NCI-H1105 treated with DMSO at 0.1 percent for 48 hours (cell line): ENCODE measurements around the gene RTP3.

Experiments
- DNase-seq: peaks from one replicate; lab custom pipeline; 2025; lab: John Stamatoyannopoulos, UW

The RTP3 gene

DNA sequence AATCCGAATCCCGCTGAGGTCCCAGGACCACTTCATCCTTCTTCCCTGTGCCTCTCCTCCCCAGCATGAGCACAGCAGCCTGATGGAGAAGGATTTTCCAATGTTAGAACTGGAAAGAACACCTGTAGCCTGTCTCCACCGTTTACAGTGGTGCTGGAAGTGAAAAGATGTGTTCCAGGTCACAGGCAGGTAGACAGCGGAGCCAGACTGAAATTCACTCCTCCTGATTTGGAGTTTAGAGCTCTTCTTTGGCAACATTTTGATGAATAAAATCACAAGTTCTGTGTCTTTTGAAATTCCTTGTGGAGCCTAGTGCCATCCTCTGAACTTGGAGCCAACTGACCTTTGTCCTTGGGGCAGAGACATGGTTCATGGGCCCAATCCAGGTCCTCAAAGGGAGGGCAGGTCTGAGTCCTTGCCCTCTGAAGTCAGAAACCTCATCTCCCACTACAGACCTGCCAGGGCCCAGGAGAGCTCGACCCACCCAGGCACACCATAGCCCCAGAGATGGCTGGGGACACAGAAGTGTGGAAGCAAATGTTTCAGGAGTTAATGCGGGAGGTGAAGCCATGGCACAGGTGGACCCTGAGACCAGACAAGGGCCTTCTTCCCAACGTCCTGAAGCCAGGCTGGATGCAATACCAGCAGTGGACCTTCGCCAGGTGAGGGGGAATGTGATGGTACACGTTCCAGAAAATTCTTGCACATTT, at the start of gene RTP3:
RTP3 (plus strand) TSS at position 421 of the 710 bp plus-strand sequence; CDS start at position 508, 87 bp downstream.
- no peak for DNase-seq

DNA sequence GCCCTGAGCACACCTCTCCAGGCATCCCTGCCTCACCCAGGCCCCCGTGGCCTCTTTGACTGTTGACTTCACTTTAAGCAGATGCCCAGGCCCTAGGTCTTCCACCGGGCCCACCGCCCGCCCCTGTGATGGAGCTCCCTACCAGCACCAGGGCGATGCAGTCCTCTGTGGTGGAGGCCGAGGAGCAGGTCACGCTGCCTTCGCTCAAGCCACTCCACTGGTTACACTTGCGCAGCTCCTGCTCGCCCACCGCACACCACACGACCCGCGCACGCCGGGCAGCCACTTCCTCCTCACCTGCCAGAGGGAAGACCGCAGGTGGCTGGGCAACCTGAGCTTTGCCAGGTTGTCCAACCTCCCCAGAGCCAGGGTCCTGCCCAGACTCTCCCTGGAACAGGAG, 49.1 kb upstream of the RTP3 start:
- DNase-seq: no peak

DNA sequence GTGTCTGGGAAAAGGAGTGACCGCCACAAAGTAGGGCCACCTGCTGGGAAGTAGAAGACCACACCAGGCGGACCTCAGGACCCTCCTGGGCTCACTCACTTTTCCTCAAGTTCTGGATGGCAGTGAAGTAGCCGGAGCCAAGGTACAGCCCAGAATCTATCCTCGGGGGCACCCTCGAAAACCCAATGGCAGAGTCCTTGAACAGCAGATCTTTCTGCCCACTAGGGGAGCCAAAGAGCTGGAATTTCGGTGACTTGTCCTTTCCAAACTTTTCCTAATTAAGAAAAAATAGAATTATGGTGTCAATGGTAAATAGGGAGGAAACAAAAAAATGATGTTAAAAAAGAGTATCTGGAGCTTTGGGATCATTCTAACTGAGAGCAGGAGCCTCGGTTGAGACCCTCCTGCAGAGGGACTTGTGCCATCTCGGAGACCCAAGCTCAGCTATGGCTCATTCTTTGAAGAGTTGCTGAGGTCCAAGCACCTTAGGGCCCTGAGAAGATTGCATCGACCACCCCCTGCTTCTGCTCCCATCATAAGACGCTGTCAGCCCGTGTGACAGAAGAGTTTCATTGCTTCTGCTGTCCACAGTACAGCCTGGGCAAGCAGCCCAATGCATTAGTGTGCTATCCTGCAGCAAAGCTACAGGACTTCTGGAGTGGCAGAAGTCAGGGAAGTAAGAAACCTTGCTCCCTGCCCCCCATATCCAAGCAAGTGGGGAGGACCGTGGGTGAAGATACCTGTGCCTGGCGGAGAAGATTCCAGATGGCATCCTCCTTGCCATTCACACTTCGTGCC, 47.8 kb upstream of the RTP3 start:
- DNase-seq: no peak

DNA sequence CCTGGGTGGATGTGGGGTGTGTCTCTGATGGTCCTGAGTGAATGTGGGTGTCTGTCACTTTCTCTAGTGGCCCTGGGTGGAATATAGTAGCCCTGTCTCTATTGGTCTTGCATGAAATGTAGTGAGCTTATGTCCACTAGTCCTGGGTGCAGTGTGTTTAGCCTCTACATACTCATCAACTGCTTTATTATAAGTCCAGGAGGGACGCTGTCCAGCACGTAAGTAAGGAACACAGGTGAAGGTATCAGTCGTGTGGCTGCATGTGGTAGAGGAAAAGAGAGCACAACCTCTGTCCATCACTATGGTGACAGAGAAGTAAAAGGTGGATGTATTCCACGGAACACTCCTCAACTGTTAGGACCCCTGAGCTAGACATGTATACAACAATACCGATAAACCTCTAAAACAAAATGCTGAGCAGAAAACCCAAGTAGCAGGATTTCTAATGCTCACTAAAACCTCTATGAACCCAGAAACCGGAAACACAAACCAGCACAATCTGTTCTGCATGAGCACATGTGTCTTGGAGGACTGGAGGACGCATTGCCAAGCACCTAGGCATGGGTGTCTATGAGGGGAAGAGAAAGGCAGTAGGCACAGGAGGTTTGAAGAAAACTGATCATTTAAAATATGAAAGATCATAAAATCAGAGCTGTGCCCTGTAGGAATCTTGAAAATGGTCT, 44.1 kb upstream of the RTP3 start:
- no peak for DNase-seq

DNA sequence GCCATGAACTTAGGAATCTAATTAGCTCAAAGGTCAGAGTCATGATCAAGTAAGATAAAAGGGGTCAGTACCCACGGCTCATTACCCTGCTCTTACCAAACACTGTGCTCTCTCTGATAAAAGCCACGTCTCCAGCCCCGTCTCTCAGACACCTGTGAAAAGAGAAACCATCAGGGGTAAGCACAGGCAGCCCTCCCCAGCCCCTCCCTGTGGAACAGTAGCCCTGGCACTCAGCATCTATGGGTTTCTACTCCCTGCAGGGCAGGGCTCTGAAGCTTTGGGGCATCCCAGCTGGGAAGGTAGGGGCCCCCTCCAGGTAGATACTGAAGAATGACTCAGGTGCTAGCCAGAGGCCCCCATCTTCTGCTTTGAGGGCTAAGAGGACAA, 43.6 kb upstream of the RTP3 start:
- DNase-seq: no peak

DNA sequence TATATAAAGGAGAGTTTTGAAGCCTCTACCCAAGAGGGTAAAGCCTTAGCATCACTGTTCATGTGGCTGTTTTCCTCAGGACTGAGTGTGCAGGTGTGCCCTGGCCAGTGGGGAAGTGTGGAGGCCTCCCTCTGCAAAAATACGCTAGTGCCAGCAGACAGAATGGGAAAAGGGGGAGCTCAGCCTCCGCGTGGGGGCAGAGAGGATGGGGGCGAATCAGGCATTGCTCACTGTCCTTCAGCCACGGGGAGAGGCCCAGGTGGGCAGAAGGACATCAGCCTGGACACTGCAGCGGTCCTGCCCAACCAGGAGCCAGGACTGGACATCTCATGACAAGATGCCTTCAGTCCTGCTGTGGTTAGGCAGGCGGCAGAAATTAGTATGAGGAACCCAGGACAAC, 43.2 kb upstream of the RTP3 start:
- no peak for DNase-seq

DNA sequence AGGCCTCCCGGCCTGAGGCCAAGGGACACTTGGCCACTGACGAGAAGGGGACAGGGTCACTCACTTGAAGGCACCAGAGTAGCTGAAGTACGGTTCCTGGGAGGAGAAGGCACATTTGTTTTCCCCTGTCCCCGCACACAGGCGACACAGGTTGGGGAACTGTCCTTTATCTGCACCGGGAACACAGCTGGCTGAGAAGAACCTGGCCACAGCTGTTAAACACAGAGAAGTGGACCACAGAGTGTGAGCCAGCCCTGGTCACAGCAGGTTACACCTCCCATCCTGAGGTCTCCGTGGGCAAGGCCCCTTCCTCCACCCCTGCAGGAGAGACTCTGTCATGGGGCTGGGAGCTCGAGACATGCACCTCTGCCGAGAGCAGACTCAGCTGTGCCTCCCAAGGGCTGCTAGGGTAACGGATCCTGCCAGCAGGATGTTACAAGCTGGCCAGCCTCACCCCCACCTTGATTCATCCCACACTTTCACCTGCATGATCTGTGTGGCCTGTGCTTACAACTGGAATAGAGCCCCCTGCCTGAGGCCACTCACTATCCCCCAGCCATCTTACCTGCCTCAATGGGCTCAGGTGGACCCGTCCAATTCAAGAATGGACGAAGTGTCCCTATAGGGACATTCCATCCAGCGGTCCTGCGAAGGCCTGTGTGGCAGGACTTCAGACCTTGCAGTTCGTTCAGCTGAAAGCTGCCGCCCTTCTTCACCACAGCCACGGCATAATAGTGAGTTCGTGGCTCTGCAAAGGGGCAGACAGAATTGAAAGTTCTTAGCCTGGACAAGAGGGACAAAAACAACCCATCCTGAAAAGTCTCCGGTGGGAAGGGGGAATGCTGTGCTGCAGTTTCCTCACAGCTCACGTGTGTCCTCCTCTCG, 42.3 kb upstream of the RTP3 start:
- DNase-seq: no peak

DNA sequence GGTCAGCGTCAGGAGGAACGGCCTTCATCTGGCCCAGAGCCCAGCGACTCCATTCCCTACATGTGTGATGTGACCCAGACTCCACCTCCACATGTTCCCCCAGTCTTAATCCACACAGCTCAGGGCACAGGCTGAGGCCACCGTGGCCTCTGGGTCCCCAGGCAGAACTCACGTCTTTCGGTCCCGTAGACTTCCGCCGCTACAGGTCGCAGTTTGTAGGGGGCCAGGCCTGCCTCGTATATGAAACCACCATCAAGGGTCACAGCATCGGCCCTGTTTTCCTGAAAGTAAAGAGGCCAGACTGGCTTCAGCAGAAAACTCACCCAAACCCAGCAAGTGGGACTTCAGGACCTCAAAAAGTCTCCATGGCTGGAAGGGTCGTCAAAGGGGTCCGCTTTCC, 41.7 kb upstream of the RTP3 start:
- no peak for DNase-seq

DNA sequence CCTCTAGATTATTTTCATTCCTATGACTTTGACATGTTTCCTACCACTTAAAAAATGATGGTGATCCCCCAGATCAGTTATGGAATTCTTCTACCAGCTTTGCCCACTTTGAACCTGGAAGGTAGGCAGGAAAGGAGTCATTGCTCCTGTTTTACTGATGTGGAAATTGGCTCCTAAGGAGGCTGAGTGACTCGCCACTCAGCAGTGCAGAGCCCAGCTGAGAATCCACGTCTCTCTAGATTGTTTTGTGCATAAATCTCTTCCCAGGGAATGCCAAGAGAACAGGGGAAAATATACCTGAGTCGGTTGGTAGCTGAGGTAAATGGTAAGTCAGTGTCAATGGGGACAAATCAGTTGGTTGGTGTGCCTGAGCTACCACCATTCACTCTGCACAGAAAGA, 37.7 kb upstream of the RTP3 start:
- no peak for DNase-seq

DNA sequence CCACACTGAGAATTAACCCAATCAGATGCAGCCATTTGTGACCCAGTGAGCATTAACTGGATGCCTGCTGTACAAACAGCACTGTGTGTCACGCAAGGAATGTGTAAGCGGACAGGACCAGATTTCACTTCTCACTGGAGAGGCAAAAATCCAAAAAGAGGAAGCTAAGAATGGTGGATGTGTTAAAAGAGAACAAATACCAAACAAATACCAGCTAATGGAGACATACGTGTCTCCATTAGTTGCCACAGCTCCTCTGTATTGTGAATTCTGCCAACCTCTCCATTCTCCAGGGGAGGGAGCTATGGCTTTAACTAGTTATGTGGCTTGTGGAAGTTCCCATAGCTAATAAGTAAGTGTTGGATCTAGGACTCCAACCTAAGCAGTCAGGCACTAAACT, 35.7 kb upstream of the RTP3 start:
- DNase-seq: no peak

DNA sequence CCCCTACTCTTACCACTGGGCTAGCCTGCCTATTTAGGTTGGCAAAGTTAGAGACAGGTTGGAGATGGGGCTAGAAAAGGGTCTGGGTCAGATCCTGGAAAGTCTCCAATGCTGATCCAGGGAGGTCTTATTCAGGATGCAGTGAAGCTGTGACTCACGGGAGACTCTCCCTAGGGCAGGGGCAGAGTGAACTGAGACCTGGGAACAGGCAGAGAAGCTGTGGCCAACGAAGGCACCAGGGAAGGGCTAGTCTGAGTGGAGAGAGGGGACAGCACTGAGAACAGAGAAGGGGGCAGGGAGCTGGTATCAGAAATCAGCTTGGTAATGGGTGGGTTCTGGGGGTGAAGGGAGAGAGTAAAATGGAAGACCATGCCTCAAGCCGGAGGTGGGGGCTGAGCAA, 35.3 kb upstream of the RTP3 start:
- no peak for DNase-seq

DNA sequence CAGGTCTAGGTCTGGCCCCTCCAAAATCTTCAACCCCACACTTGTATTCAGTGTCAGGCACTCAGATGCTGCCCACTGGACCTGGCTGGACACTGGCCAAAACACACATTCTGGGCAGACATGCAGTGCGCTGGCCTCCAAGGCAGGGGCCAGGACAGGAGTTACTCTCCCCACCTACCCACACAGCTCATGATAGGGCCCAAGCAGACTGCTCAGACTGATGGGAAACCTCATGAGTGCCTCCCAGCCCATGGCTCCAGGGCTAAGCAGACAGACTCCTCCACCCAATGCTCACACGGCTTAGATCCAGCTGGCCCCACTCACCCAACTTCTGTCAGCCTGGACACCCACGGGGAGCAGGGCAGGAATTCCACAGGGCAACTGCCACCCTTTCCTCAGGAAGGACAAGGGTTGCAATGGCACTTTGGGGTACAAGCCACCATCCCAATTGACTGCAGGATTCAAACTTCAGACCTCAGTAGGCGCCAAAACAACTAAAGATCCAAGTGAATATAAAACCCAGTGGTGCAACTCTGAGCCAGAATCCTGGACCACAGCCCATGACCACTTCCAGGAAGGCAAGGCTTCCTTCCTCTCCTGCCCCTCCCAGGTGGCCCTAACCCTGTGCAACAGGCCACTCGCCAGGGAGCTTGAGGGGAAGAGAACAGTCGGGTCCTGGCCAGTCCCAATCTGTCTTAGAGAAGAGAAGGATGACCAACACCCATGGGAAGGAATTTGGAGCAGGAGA, 34.5 kb upstream of the RTP3 start:
- DNase-seq: no peak

DNA sequence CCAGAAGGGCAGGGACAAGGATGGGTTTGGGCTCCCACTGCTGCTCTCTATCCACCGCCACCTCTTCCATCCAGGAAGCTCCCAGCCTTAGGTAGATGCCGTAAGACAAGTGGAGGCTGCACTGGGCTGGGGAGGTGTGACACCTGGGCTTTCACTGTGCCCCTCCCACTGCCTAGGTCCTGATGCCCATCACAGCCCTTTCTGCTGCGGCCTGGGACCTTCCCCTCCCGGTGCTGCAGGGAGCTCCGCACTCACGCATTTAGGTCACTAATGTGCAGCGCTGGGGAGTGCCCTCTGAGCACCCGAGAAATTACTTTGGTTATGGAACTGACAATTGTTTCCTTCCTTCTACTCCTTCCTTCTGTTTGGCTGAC, 33.9 kb upstream of the RTP3 start:
- DNase-seq: no peak

DNA sequence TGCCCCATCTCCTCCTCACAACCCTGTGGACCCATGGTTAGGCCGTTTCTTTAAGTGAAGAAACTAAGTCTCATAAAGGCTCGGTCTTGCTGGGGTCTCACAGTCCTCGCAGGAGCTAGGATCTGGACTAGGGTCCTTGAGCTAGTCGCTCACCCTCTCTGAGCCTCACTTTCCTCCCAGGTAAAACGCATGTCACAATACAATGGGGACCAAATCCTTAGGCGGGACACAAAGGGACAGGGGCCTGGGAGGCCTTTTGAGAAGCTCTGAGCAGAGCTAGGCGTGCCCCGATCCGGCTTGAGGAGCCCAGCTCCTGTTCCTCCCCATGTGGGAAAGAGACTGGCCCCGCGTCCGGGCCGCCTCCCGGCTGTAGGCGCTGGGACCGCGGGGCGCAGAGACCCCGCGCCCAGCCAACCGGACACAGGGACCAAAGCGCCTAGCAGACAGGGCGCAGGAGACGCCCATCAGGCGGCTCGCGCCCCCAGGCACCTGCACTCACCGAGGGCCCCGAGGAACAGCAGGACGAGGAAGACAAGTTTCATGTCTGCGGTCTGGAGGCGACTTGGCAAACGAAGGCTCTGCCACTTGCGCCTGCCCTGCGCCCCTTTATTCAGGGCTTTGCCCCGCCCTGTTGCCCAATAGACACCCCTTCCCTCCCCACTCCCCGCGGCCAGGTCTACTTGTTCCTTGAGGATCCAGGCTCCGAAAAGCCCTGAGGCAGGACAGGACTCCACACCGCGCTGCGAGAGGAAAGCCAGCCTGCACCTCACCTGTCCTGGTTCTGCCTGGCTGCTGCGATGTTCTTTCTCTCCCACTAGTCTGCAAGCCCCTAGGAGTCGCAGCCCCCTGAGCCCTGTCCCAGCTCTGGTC, 33.2 kb upstream of the RTP3 start, which contains the start of gene LTF:
LTF (minus strand) TSS at position 580 of the 870 bp plus-strand sequence; CDS start at position 542, 38 bp downstream.
- no peak for DNase-seq

DNA sequence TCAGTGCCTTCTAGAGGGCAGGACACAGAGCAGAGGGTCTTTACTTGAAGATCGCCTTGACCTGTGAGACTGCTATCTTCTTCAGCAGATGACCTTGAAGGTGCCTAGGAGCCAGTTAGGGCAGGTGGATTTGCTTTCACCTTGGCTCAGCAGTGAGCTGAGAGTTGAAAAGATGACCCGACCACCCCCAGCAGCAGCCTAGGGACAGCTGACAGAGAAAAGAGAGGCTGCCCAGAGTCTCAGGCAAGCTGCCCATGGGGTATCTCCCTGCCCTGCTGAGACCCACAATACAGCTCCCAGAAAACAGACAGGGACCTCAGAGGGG, 32.6 kb upstream of the RTP3 start:
- no peak for DNase-seq

DNA sequence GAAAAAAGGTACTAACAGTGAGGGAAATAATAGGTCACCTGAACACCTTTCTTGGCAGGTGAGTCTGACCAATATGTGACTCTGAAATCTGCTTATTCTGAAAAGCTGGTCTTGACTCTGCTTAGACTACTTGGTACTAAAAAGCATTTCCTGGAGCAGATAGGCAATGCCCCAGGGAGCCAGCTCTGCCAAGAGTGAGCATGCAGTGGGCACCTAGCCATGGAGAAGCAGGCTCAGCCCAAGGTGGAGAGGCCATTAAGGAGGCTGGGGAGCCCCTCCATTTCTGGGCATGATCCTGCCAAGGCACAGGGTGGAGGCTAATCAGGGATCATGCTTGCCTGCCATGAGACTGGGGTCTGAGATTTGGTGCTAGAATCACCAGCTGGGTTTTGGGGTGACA, 31.5 kb upstream of the RTP3 start:
- DNase-seq: no peak

DNA sequence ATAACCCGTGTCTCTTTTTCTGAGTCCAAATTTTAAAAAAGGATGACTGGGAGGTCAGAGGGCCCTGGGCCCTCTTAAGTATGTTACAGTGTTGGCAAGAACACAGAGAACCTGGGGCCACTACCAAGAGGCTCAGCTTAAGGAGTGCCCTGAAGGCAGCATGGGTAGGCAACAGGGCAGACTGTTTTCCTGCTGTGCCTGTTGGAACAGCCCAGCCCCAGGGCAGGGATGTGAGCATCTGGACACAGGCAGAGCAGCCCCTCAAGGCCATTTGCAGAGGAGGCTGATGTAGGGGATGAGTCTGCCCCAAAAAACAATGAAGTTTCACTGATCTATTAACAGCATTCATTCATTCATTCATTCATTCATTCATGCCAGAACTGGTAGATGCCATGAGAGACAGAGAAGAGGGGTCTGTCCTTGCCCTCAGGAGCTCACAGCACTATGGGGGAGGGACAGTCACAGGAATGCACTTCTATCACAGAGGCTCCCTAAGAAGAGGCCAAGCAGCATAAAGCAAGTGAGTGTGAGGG, 30.8 kb upstream of the RTP3 start:
- DNase-seq: no peak

DNA sequence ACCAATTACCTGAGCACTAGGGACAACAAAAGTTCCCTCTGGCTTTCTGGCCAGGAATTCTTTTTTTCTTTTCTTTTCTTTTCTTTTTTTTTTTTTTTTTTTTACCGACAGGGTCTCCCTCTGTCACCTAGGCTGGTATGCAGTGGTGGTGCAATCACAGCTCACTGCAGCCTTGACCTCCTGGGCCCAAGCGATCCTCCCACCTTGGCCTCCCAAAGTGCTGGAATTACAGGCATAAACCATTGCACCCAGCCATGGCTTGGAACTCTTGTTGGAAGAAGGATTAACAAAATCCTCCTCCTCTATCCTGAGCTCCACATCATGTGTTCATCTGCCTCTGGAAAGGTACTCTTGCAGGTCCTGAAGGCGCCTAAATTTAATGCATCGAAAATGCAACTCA, 30.2 kb upstream of the RTP3 start:
- no peak for DNase-seq

DNA sequence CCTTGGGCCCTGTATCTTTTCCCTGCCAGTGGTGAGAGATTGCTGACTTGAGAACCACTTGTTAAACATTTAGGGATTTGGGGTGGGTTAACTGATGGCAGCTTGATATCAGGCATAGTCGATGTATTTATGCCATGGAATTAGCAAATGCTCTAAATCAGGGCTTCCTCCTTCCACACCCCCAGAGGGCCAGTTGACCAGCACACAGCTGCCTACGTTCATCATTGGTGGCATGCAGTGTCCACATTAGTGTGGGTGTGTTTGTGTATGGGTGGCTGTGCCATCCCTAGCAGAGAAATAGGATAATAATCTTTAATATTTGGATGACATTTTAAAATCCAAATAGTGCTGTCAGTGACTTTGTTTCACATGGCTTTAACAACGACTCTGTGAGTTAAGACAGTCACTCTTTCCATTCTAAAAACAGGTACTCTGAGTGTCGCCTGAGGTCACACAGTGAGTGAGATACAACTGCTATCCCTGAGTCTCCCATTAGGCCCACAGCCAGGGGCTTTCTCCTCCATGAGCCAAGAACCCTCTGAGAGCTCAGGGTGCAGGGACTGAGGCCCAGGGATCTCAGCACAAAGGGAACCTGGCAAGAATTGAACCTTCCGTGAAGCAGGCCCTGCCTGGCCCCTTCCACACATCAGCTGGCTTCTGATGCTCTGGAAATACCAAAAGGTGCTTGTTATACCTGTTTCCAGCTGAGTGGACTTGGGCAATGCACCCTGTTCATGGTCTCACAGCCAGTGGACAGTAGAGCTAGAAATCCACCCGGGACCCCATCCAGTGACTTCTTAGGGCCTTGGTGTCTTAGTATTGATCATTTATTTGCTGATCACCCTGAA, 28.8 kb upstream of the RTP3 start:
- DNase-seq: no peak
